ENCODE results near the gene AKAP1. TPM values are rescaled to one million over a fixed set of nuclear protein-coding genes. Genes with fewer than 3 reads are reported as not detected.

The AKAP1 gene
- total and polyA plus RNA-seq, 9 of the 15 experiments (the other 6 are each of a cell fraction or from before 2014, with no cell fraction given) = 12.9 to 63.8 (median 36.4) TPM

DNA sequence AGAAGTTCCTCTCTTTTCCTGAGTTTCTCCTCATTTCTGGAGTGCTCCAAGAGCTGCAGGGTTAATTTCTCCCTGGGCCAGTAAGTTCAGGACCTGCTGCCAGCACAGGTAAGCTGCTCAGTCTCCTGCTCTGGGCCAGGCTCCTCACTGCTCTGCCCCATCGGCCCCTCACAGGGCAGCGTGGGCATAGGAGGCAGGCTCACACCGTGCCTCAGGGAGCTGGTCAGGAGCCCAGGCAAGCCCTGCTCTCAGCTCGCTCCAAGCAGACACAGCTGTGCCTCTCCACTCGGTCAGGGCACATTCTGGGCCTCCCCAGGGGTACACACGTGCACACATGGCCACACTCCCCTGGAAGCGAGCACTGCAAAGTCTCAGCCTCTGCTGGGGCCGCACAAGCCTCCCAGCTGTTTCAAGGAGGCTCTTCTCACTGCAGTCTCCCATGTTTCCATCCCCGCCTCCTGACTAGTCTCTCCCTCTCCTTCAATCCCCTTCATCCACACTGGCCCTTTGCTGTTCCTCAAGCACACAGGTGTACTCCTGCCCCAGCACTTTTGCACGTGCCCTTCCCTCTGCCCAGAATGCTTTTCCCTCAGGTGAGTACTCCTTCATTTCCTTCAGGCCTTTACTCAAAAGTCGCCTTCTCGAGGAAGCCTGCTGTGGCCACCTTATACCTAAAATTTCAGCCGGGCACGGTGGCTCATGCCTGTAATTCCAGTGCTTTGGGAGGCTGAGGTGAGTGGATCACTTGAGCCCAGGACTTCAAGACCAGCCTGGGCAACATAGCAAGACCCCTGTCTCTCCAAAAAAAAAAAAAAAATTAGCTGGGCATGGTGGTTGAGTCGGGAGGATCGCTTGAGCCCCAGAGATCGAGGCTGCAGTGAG lies 53.2 kb downstream of the AKAP1 start:
- TF ChIP-seq ZNF174 (CRISPR knock-in tag; IDR thresholded peaks at IDR 0.05) (no peak), ZNF121 (CRISPR knock-in tag; conservative IDR thresholded peaks at IDR 0.05) (peak; percentile 59)
- 7% methylated on average over 16 of the region's 17 CpGs for WGBS (ENCODE audit: insufficient coverage, low coverage, missing lambda C conversion rate)
- no peaks in the 10 kb centered on the region for H4K20me1 ChIP-seq (replicated peaks; ENCODE audit: control insufficient read depth, insufficient read depth, low read length)
- H3K79me2 ChIP-seq (ENCODE audit: control insufficient read depth, insufficient read depth, low read length) = no peaks in the 10 kb centered on the region
- H3K36me3 ChIP-seq (ENCODE audit: control insufficient read depth, insufficient read depth, low read length) = no peaks in the 10 kb centered on the region
- peaks cover 34 to 46% of the 10 kb centered on the region in 2 experiments for H3K27me3 ChIP-seq (ENCODE audit: control insufficient read depth in 2 of 2, insufficient read depth in 2 of 2, low read length in 2 of 2)
- ATAC-seq = no peak; the same call in 2 of the 3 replicates
- no peak overlapping the region for H2AFZ ChIP-seq (ENCODE audit: low read depth, low read length)
- no peak overlapping the region for H3K27ac ChIP-seq (ENCODE audit: extremely low read depth, low read depth, low read length)
- BruUV-seq (replicated peaks) = no TSS peak
- in situ Hi-C loops (cut with MboI) (loop anchor here (25.0 kb wide), 1 partner anchor 974 kb away; no protein-coding TSS in a partner anchor), intact Hi-C loops (cut with micrococcal nuclease) (loop anchor here (10.0 kb wide), 1 partner anchor 977 kb away; no protein-coding TSS in a partner anchor)
- DNase-seq (ENCODE audit: extremely low read depth in 1 of 4, low spot score in 3 of 4) = no peak
- peak overlapping the region in 1 of 2 experiments; percentile 28; a peak in 1 of 4 replicates for H3K9ac ChIP-seq (ENCODE audit: insufficient read depth in 1 of 2, low read depth in 2 of 2, low read length in 2 of 2)
- H3K4me1 ChIP-seq (replicated peaks in 1 of 2; ENCODE audit: control insufficient read depth in 2 of 2, insufficient read depth in 2 of 2, low read length in 2 of 2) = peaks cover 0 to 10% of the 10 kb centered on the region in 2 experiments; a peak in 2 of 5 replicates
- H3K9me3 ChIP-seq (replicated peaks; ENCODE audit: control insufficient read depth, insufficient read depth, low read depth, low read length) = 0 out of 2 replicates have a peak, but pooled peaks cover 6% of the 10 kb centered on the region
- FAIRE-seq = no peak
- no peak overlapping the region for H3K4me2 ChIP-seq (ENCODE audit: insufficient read depth, low read length)
- no peaks in the 10 kb centered on the region for H3K9me1 ChIP-seq (ENCODE audit: control insufficient read depth, insufficient read depth, low read length)
- H3K4me3 ChIP-seq = no peak overlapping the region
- CTCF ChIA-PET (ENCODE audit: low intra/inter-chr PET ratio) = no interaction called here
- POLR2A ChIA-PET = interaction anchor here (1.1 kb wide), 1 partner anchor 13 kb away, joined by 3 read pairs; no protein-coding TSS in a partner anchor

DNA sequence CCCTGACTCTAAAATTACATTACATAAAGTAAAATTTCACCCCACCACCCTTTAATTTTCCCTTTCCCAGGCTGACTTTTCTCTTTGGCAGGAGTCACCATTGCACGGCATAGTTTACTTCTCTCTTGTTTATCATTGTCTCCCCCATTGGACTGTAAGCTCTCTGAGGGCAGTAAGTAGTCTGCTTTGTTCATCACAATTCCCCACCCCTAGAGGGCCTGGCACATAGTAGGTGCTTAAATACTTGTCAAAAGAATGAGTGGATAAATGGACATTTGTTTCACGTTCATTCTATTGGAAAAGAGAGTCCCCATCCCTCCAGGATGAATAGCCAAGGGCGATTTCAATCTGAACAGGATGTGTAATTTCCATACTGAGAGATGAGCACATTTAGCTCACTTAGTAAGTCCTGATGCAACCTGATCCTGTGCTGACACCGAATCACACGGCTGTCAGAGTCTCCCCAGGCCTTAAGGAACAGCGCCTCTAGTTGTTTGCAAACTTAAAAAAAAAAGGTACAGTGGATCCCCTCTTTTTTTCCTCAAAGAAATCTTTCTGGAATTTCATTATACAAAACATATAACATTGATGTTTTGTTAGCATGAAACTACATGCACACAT lies 54.0 kb downstream of the AKAP1 start:
- Histone ChIP-seq H3K9ac (ENCODE audit: insufficient read depth in 1 of 2, low read depth in 2 of 2, low read length in 2 of 2) (no peak overlapping the region), H3K9me1 (ENCODE audit: control insufficient read depth, insufficient read depth, low read length) (no peaks in the 10 kb centered on the region), H2AFZ (ENCODE audit: low read depth, low read length) (no peak overlapping the region), H3K27ac (ENCODE audit: extremely low read depth, low read depth, low read length) (no peak overlapping the region), H3K9me3 (replicated peaks; ENCODE audit: control insufficient read depth, insufficient read depth, low read depth, low read length) (0 out of 2 replicates have a peak, but pooled peaks cover 6% of the 10 kb centered on the region), H3K79me2 (ENCODE audit: control insufficient read depth, insufficient read depth, low read length) (no peaks in the 10 kb centered on the region), H3K4me1 (replicated peaks in 1 of 2; ENCODE audit: control insufficient read depth in 2 of 2, insufficient read depth in 2 of 2, low read length in 2 of 2) (peaks cover 0 to 10% of the 10 kb centered on the region in 2 experiments; a peak in 2 of 5 replicates), H3K36me3 (ENCODE audit: control insufficient read depth, insufficient read depth, low read length) (no peaks in the 10 kb centered on the region), H4K20me1 (replicated peaks; ENCODE audit: control insufficient read depth, insufficient read depth, low read length) (no peaks in the 10 kb centered on the region), H3K27me3 (ENCODE audit: control insufficient read depth in 2 of 2, insufficient read depth in 2 of 2, low read length in 2 of 2) (peaks cover 34 to 45% of the 10 kb centered on the region in 2 experiments), H3K4me3 (no peak overlapping the region), H3K4me2 (ENCODE audit: insufficient read depth, low read length) (no peak overlapping the region)
- FAIRE-seq (no peak), ATAC-seq (peak; percentile 55; the same call in 2 of the 3 replicates), DNase-seq (ENCODE audit: extremely low read depth in 1 of 4, low spot score in 3 of 4) (peak in 1 of 4 experiments; percentile 6)
- ChIA-PET POLR2A (no interaction called here), CTCF (ENCODE audit: low intra/inter-chr PET ratio) (no interaction called here)
- intact Hi-C loops (cut with micrococcal nuclease) (loop anchor here (10.0 kb wide), 1 partner anchor 976 kb away; no protein-coding TSS in a partner anchor), in situ Hi-C loops (cut with MboI) (loop anchor here (25.0 kb wide), 1 partner anchor 973 kb away; no protein-coding TSS in a partner anchor)
- WGBS (ENCODE audit: insufficient coverage, low coverage, missing lambda C conversion rate) = 7% methylated on average over 6 of the region's 6 CpGs
- BruUV-seq (replicated peaks) = no TSS peak
- TF ChIP-seq POLR2G (IDR thresholded peaks at IDR 0.05; ENCODE audit: low read depth, low read length) = no peak
- no peak for TF ChIP-seq ELF1 (tag; IDR thresholded peaks at IDR 0.05)
- TF ChIP-seq CEBPG (CRISPR knock-in tag; IDR thresholded peaks at IDR 0.05) = 0 out of 2 replicates have a peak, but pooled peaks have one; percentile 13
- TF ChIP-seq CEBPG (tag; conservative IDR thresholded peaks at IDR 0.05 in 1 of 2, IDR thresholded peaks at IDR 0.05 in 1 of 2) = peak in 1 of 2 experiments; percentile 74; a peak in 2 of 4 replicates
- TF ChIP-seq, protein P1, sequence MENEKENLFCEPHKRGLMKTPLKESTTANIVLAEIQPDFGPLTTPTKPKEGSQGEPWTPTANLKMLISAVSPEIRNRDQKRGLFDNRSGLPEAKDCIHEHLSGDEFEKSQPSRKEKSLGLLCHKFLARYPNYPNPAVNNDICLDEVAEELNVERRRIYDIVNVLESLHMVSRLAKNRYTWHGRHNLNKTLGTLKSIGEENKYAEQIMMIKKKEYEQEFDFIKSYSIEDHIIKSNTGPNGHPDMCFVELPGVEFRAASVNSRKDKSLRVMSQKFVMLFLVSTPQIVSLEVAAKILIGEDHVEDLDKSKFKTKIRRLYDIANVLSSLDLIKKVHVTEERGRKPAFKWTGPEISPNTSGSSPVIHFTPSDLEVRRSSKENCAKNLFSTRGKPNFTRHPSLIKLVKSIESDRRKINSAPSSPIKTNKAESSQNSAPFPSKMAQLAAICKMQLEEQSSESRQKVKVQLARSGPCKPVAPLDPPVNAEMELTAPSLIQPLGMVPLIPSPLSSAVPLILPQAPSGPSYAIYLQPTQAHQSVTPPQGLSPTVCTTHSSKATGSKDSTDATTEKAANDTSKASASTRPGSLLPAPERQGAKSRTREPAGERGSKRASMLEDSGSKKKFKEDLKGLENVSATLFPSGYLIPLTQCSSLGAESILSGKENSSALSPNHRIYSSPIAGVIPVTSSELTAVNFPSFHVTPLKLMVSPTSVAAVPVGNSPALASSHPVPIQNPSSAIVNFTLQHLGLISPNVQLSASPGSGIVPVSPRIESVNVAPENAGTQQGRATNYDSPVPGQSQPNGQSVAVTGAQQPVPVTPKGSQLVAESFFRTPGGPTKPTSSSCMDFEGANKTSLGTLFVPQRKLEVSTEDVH (IDR thresholded peaks at IDR 0.05; ENCODE audit: low read depth, partially characterized antibody) = no peak
- peak; percentile 69 for TF ChIP-seq ZNF316 (IDR thresholded peaks at IDR 0.05)
- TF ChIP-seq ZNF239 (CRISPR knock-in tag; IDR thresholded peaks at IDR 0.05) = peak; percentile 26; the same call in 1 of the 2 replicates
- TF ChIP-seq TRIM24 (IDR thresholded peaks at IDR 0.05) = peak; percentile 52 to 78; a peak in 3 of 4 replicates

Measured in K562 (cell line).